Measurements from ENCODE around the gene SRMS. TPM values are rescaled to one million over a fixed set of nuclear protein-coding genes. Genes with fewer than 3 reads are reported as not detected.

SRMS gene
- total RNA-seq, 1 donor from 2014 or later: 0.44 TPM

- ATAC-seq: no peak
Measured at GRCh38 chr20:63500151-63500901, 47.2 kb downstream of the SRMS start.

GRCh38 chr20:63499338-63499969 is 48.1 kb downstream of the SRMS start:
- ATAC-seq: no peak

DNA sequence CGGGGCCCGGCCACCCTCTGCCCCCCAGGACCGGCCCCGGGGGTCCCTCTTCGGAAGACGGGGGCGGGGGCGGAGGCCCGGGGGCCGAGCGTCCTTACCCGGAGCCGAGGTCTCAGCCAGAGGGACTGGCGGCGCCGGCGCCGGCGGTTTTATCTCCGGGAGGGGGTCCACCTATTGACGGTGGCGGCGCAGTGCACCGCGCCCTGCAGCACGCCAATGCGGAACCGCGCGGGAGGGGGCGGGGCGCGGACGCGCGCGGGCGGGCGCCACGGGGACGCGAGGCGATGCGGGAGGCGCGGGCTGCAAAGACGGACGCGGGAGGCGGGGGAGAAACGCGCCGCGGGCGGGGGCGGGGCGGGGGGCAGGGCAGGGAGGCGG is 48.6 kb downstream of the SRMS start, which contains the start of gene EEF1A2:
Gene EEF1A2 (minus strand): TSS at position 124 of the 378 bp plus-strand sequence. CDS start 1,320 bp downstream, outside the sequence.
- ATAC-seq: no peak

GRCh38 chr20:63497946-63498935 is 49.3 kb downstream of the SRMS start:
- peak; percentile 28 for ATAC-seq

GRCh38 chr20:63497138-63497945 is 50.2 kb downstream of the SRMS start:
- no peak for ATAC-seq

- ATAC-seq: peak; percentile 6
Measured at GRCh38 chr20:63496596-63497120, 50.9 kb downstream of the SRMS start.

DNA sequence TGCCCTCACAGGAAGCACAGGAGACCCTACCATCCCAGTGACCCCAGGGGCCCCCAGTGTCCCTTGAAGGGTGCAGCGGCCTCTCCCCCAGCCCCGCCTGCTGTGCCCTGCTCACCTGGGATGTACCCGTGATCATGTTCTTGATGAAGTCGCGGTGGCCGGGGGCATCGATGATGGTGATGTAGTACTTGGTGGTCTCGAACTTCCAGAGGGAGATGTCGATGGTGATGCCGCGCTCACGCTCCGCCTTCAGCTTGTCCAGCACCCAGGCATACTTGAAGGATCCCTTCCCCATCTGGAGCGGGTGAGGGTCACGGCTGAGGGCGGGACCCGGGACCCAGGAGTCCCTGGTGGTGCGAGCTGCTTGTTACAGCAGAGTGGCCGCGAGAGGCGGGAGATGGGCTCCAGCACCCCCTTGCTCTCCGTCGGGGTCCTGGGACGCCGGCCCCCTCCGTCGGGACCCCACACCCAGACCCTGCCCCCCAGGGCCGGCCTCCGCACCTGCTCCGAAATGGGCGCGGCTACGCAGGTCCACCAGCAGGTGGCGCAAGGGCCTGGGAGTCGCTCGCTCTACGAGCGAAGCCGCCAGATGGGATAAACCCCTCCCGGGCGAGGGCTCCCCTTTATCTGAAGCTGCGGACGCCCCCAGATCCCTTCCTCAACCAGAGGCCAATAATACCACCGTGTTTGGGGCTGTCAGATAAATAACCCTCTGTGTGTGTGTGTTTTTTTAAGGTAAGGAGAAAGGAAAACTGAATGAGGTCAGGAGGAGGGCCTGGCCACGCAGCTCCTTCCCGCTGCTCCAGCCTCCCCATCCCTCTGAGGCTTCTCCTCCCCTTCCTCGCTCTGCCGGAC is 51.6 kb downstream of the SRMS start:
- ATAC-seq: peak; percentile 41

- ATAC-seq: no peak
Measured at GRCh38 chr20:63495167-63495720, 52.3 kb downstream of the SRMS start.

DNA sequence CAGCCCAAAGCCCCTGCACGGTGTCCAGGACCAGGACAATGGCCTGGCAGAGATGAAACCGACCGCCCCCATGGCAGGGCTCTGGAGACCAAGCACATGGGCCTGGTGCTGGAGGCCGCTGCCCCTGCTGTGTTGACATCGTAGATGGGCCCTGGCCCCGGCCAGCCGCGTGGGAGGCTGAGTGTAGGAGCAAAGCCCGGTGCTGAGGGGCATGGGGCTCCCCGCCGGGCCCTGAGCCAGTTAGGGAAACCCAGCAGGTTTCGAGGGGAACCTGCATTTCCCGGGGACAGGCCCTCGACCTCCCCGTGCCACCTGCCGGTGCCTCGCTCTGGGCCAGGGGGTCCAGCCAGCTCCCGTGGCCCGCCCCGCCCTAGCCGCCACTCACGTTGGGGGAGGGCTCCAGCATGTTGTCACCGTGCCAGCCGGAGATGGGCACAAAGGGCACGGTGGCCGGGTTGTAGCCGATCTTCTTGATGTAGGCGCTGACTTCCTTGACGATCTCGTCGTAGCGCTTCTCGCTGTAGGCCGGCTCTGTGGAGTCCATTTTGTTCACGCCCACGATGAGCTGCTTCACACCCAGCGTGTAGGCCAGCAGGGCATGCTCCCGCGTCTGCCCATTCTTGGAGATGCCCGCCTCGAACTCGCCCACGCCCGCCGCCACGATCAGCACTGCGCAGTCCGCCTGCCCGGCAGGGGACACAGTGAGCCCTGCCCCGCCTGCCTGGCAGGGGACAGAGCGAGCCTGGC is 53.0 kb downstream of the SRMS start:
- no peak for ATAC-seq

DNA sequence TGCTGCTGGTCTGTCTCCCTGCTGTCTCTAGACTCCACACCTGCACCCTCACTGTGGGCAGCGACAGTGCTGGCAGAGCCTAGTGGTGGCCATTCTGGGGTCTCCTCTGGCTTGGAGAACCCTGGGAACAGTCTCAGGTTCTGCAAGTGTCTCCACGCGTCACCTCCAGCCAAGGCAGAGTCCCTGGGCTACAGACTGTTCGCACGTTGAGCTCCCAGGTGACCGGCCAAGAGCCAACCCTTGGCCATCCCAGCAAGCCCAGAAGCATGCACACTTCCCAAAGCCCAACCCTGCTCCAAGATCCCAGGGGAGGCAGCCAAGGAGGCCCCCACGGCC is 53.5 kb downstream of the SRMS start:
- no peak for ATAC-seq

GRCh38 chr20:63493563-63494020 is 54.0 kb downstream of the SRMS start:
- ATAC-seq: no peak

GRCh38 chr20:63492982-63493381 is 54.6 kb downstream of the SRMS start:
- no peak for ATAC-seq

GRCh38 chr20:63492518-63492917 is 55.0 kb downstream of the SRMS start:
- no peak for ATAC-seq

- no peak for ATAC-seq
Measured at GRCh38 chr20:63491635-63492230, 55.8 kb downstream of the SRMS start.

DNA sequence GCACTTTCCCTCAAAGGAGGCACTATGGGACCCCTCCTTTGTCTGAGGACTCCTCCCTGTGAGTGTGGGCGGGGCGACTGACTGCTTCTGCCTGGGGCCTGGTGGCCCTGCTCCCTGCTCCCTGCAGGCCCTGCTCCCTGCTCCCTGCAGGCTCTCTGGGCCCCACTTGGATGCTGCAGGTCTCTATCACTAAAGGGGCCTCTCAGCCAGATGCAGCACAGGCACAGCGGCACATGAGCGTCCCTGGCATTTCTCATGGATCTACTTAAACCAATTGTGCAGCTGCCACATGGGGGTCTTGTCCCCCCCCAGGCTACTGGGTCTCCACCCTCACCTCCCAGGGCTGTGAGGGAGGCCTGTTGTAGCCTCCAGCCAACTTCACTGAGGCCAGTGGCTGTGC is 56.5 kb downstream of the SRMS start:
- no peak for ATAC-seq

All from esophagus mucosa (tissue), 1 donor.